ENCODE data around the gene FAM162B.
"Not testable (repeated sequence)": the region's sequence is repeated elsewhere in the genome, so short reads cannot be mapped to it uniquely, and the experiment has no call there.

Gene FAM162B

DNA sequence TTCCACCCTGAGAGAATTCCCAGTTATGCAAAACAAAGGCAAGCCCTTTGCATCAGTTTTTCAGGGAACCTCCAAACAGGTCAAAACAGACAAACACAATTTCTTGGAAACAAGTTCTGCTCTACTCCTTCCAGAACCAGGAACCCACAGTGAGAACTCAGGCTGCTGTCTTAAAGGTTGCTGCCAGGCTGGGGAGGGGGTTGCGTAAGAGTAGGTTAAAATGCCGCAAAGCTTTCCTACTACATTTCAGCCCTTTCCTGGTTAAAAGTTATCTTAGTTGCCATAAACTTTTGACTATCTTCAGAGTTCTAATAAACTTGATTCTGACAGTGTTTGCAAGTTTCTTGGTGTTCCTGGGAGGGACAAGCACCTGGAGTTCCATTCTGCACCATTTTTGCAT lies 50.8 kb downstream of the FAM162B start:
- DNase-seq: no peak

DNA sequence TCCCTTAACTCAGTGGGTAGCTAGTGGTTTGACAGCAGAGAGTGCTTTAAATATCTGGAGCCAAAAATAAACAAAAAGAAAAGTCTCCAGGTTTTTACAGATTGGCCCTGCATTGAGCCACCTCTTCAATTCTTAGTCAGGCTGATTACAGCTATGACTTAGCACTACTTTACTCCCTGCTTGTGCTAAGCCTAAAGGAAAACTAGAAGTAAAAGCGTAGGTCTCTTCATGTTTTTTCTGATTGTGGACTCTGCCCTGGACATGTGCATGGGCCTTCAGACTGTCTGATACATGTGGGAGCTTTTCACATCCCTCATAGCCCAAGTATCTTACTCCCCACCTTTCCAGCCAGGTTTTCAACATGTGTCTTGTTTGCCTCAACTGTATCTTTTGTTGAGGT lies 51.2 kb downstream of the FAM162B start:
- no peak for DNase-seq

GRCh38 chr6:116705917-116706316 lies 59.6 kb downstream of the FAM162B start:
- no peak for DNase-seq

DNA sequence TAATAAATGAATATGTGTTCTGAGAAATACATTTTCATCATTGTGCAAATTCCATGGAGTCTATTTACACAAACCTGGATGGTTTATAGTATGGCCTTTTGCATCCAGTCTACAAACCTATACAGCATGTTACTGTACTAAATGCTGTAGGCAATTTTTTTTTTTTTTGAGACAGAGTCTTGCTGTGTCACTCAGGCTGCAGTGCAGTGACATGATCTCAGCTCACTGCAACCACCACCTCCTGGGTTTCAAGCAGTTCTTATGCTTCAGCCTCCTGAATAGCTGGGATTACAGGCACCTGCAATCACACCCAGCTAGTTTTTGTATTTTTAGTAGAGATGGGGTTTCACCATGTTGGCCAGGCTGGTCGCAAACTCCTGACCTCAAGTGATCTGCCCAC lies 61.6 kb downstream of the FAM162B start:
- not testable (repeated sequence) for DNase-seq

Measured in DMS79 treated with DMSO at 0.1 percent for 48 hours (cell line).